ENCODE measurements around the gene UMAD1.

DNA sequence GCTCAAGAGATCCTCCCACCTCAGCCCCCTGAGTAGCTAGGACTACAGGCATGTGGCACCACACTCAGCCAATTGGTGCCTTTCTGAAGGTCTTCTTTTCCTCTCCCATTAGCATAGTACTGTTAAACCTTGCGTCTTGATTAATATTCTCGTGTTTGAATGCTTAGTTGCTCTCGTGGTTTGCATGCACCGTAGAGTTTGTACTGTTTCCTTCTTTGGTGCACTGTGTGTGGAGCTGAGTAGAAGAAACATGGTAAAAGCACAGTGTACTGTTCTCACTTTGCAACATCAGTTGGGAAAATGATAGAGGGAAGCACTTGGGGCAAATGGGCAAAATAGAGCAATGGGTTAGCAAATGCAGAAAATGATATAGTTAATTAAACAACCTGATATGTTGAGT lies 105.4 kb downstream of the UMAD1 start:
- TF ChIP-seq CTCF (IDR thresholded peaks at IDR 0.05) (no peak), POLR2A (IDR thresholded peaks at IDR 0.05) (no peak), POLR2AphosphoS5 (IDR thresholded peaks at IDR 0.05; ENCODE audit: insufficient read depth in 1 of 2, low read depth in 1 of 2) (no peak)

All from vagina (tissue), 2 donors.